Measurements from ENCODE around the gene BCAS3. TPM values are rescaled to one million over a fixed set of nuclear protein-coding genes. Genes with fewer than 3 reads are reported as not detected.
"Not testable (repeated sequence)": the region's sequence is repeated elsewhere in the genome, so short reads cannot be mapped to it uniquely, and the experiment has no call there.

BCAS3 gene
- total RNA-seq, 1 donor from 2014 or later: 40.8 TPM

GRCh38 chr17:61143026-61143425 is 465.4 kb downstream of the BCAS3 start:
- DNase-seq (ENCODE audit: low spot score in 2 of 2): no peak
- no peak for FAIRE-seq

GRCh38 chr17:61144137-61144536 is 466.5 kb downstream of the BCAS3 start:
- DNase-seq (ENCODE audit: low spot score in 2 of 2) (no peak), FAIRE-seq (no peak)

GRCh38 chr17:61144617-61145564 is 467.2 kb downstream of the BCAS3 start:
- DNase-seq (ENCODE audit: low spot score in 2 of 2) (no peak), FAIRE-seq (no peak)

GRCh38 chr17:61146833-61147232 is 469.2 kb downstream of the BCAS3 start:
- FAIRE-seq; DNase-seq (ENCODE audit: low spot score in 2 of 2): not testable (repeated sequence)

GRCh38 chr17:61149106-61149825 is 471.6 kb downstream of the BCAS3 start:
- DNase-seq (ENCODE audit: low spot score in 2 of 2) (no peak), FAIRE-seq (no peak)

- FAIRE-seq (no peak), DNase-seq (ENCODE audit: low spot score in 2 of 2) (no peak)
Measured at GRCh38 chr17:61149862-61150362, 472.3 kb downstream of the BCAS3 start.

- FAIRE-seq (no peak), DNase-seq (ENCODE audit: low spot score in 2 of 2) (no peak)
Measured at GRCh38 chr17:61150686-61151299, 473.1 kb downstream of the BCAS3 start.

GRCh38 chr17:61152898-61153297 is 475.2 kb downstream of the BCAS3 start:
- DNase-seq (ENCODE audit: low spot score in 2 of 2) (no peak), FAIRE-seq (no peak)

- no peak for DNase-seq (ENCODE audit: low spot score in 2 of 2)
- no peak for FAIRE-seq
Measured at GRCh38 chr17:61155590-61156237, 478.1 kb downstream of the BCAS3 start.

- no peak for FAIRE-seq
- DNase-seq (ENCODE audit: low spot score in 2 of 2): peak; percentile 17 to 25
Measured at GRCh38 chr17:61157246-61157886, 479.7 kb downstream of the BCAS3 start.

GRCh38 chr17:61158376-61158775 is 480.7 kb downstream of the BCAS3 start:
- FAIRE-seq (no peak), DNase-seq (ENCODE audit: low spot score in 2 of 2) (no peak)

- DNase-seq (ENCODE audit: low spot score in 2 of 2) (no peak), FAIRE-seq (no peak)
Measured at GRCh38 chr17:61159221-61159814, 481.7 kb downstream of the BCAS3 start.

GRCh38 chr17:61160204-61160603 is 482.6 kb downstream of the BCAS3 start:
- FAIRE-seq (no peak), DNase-seq (ENCODE audit: low spot score in 2 of 2) (no peak)

GRCh38 chr17:61160789-61161445 is 483.3 kb downstream of the BCAS3 start:
- no peak for FAIRE-seq

GRCh38 chr17:61161615-61162134 is 484.0 kb downstream of the BCAS3 start:
- FAIRE-seq (no peak), DNase-seq (ENCODE audit: low spot score in 2 of 2) (no peak)

More at GRCh38 chr17:61160789-61161445, 483.3 kb downstream of the BCAS3 start:
- DNase-seq (ENCODE audit: low spot score in 2 of 2): no peak

- DNase-seq (ENCODE audit: low spot score in 2 of 2) (no peak), FAIRE-seq (no peak)
Measured at GRCh38 chr17:61164517-61164916, 486.9 kb downstream of the BCAS3 start.

- DNase-seq (ENCODE audit: low spot score in 2 of 2) (no peak), FAIRE-seq (no peak)
Measured at GRCh38 chr17:61167075-61167474, 489.4 kb downstream of the BCAS3 start.

- no peak for FAIRE-seq
- no peak for DNase-seq (ENCODE audit: low spot score in 2 of 2)
Measured at GRCh38 chr17:61168506-61168905, 490.9 kb downstream of the BCAS3 start.

- DNase-seq (ENCODE audit: low spot score in 2 of 2) (no peak), FAIRE-seq (no peak)
Measured at GRCh38 chr17:61174310-61174709, 496.7 kb downstream of the BCAS3 start.

Data from frontal cortex (tissue), 4 donors.